ENCODE measurements around the gene COQ9.
A peak's percentile ranks its signal among the peaks of the same experiment; 100 is the strongest.
"Not testable (repeated sequence)": the region's sequence is repeated elsewhere in the genome, so short reads cannot be mapped to it uniquely, and the experiment has no call there.

Gene COQ9

GRCh38 chr16:57426356-57426755 is 20.9 kb upstream of the COQ9 start:
- DNase-seq (ENCODE audit: low read depth in 1 of 2, low spot score in 1 of 2), result no peak

GRCh38 chr16:57427307-57427706 is 20.0 kb upstream of the COQ9 start:
- DNase-seq (ENCODE audit: low read depth in 1 of 2, low spot score in 1 of 2), result no peak

- no peak for DNase-seq (ENCODE audit: low read depth in 1 of 2, low spot score in 1 of 2)
These were observed 19.5 kb upstream of the COQ9 start for GRCh38 chr16:57427824-57428223.

- DNase-seq (ENCODE audit: low read depth in 1 of 2, low spot score in 1 of 2), result no peak
These were observed 16.3 kb upstream of the COQ9 start for GRCh38 chr16:57430955-57431354.

- DNase-seq (ENCODE audit: low read depth in 1 of 2, low spot score in 1 of 2), result no peak
These were observed 14.8 kb upstream of the COQ9 start for GRCh38 chr16:57432505-57432904.

GRCh38 chr16:57432989-57433388 is 14.3 kb upstream of the COQ9 start:
- DNase-seq (ENCODE audit: low read depth in 1 of 2, low spot score in 1 of 2), result no peak

- DNase-seq (ENCODE audit: low read depth in 1 of 2, low spot score in 1 of 2), result no peak
These were observed 13.3 kb upstream of the COQ9 start for GRCh38 chr16:57434003-57434402.

GRCh38 chr16:57435838-57436237 is 11.4 kb upstream of the COQ9 start:
- DNase-seq (ENCODE audit: low read depth in 1 of 2, low spot score in 1 of 2), result no peak

- not testable (repeated sequence) for DNase-seq (ENCODE audit: low read depth in 1 of 2, low spot score in 1 of 2)
These were observed 7.3 kb upstream of the COQ9 start for GRCh38 chr16:57439947-57440346.

GRCh38 chr16:57440551-57440950 is 6.7 kb upstream of the COQ9 start:
- DNase-seq (ENCODE audit: low read depth in 1 of 2, low spot score in 1 of 2), result not testable (repeated sequence)

- DNase-seq (ENCODE audit: low read depth in 1 of 2, low spot score in 1 of 2), result no peak
These were observed 2.6 kb upstream of the COQ9 start for GRCh38 chr16:57444711-57445110.

GRCh38 chr16:57445510-57445909 is 1.8 kb upstream of the COQ9 start:
- no peak for DNase-seq (ENCODE audit: low read depth in 1 of 2, low spot score in 1 of 2)

- no peak for DNase-seq (ENCODE audit: low read depth in 1 of 2, low spot score in 1 of 2)
These were observed 621 bp upstream of the COQ9 start for GRCh38 chr16:57446531-57447185.

GRCh38 chr16:57452021-57452420 is 4.7 kb downstream of the COQ9 start:
- DNase-seq (ENCODE audit: low read depth in 1 of 2, low spot score in 1 of 2), result no peak

- DNase-seq (ENCODE audit: low read depth in 1 of 2, low spot score in 1 of 2), result peak; percentile 90 to 94
These were observed 15.1 kb downstream of the COQ9 start, which contains the start of gene POLR2C for GRCh38 chr16:57462209-57462977. POLR2C (plus strand) TSS chr16:57462679; CDS start chr16:57462725, 46 bp downstream.

GRCh38 chr16:57462978-57463362 is 15.7 kb downstream of the COQ9 start:
- DNase-seq (ENCODE audit: low read depth in 1 of 2, low spot score in 1 of 2), result no peak

- no peak for DNase-seq (ENCODE audit: low read depth in 1 of 2, low spot score in 1 of 2)
These were observed 17.2 kb downstream of the COQ9 start for GRCh38 chr16:57464523-57464922.

- no peak for DNase-seq (ENCODE audit: low read depth in 1 of 2, low spot score in 1 of 2)
These were observed 21.1 kb downstream of the COQ9 start for GRCh38 chr16:57468346-57468745.

- no peak for DNase-seq (ENCODE audit: low read depth in 1 of 2, low spot score in 1 of 2)
These were observed 21.8 kb downstream of the COQ9 start for GRCh38 chr16:57469046-57469445.

GRCh38 chr16:57469917-57470470 is 22.7 kb downstream of the COQ9 start:
- DNase-seq (ENCODE audit: low read depth in 1 of 2, low spot score in 1 of 2), result no peak

GRCh38 chr16:57470711-57471110 is 23.4 kb downstream of the COQ9 start:
- DNase-seq (ENCODE audit: low read depth in 1 of 2, low spot score in 1 of 2), result no peak

GRCh38 chr16:57471209-57471608 is 23.9 kb downstream of the COQ9 start:
- DNase-seq (ENCODE audit: low read depth in 1 of 2, low spot score in 1 of 2), result no peak

All from activated T-helper 1 cell treated with anti-CD3 and anti-CD28 coated beads, Interleukin-2, amount 50 U/mL, for 16 hours (primary cell).